Epithelial cell of prostate (primary cell): ENCODE measurements around the gene SUN2.

Experiments used
- DNase-seq: peaks from one replicate; pipeline ENCODE4 v3.0.0-alpha.2; 2011; ENCODE audit warnings: low read depth, low spot score
- H3K27ac ChIP-seq: fragments of 450-650 bp; 2 replicates; pipeline ENCODE4 v1.5.1; 2017; ENCODE audit warnings: mild to moderate bottlenecking

The SUN2 gene

DNA sequence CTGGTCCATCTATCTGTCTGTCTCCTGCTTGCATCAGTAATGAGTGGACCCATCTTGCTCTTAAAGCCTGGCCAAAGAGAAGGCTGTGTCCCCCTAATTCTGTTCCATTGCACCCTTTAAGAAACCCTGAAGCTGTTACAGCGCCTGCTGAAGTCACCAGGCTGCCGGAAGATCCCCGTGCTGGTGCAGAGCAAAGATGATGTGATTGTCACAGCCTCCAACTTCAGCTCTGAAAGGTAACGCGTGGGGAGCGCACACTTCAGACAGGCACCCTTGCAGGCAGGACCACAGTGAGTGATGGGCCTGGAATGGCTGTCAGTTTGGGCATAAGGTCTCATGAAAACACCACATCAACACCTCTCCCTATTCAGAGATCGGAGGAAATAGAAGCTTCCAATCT lies 31.6 kb downstream of the SUN2 start:
- H3K27ac ChIP-seq: no peak overlapping the region
- DNase-seq: no peak

- no peak overlapping the region for H3K27ac ChIP-seq
- no peak for DNase-seq
Measured at GRCh38 chr22:38721551-38721950, 34.2 kb downstream of the SUN2 start.

DNA sequence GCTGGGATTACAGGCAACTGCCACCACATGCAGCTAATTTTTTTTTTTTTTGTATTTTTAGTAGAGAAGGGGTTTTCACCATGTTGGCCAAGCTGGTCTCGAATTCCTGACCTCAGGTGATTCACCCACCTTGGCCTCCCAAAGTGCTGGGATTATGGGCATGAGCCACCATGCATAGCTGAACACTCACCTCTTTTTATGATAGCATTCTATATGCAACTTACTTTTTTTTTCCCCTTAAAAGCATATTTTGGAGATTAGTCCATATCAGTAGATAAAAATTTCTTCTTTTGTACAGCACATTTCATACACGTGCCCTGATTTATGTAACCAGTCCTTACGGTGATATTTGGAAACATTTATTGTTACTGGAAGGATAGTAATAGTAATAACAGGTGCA lies 35.4 kb downstream of the SUN2 start:
- no peak overlapping the region for H3K27ac ChIP-seq
- no peak for DNase-seq

GRCh38 chr22:38719196-38719595 lies 36.6 kb downstream of the SUN2 start:
- no peak for DNase-seq
- H3K27ac ChIP-seq: peak overlapping the region; percentile 42

DNA sequence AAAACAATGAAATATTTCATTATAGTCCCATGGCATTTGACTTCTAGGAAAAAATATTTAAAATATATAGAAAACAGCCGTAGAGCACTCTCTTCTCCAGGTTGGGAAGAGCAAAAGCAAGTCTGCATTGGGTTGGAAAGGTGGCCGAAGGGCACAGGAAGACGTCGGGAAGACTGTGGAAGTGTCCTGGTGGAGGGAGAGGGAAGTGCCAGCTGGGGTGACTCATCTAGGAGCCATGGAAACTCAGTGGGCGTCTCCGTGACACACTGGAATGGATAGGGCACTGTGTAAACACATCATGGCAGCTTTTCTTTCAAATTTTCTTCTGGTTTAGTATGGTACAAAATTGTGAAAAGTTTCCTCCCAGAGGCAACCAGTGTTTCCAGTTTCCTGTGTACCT lies 37.4 kb downstream of the SUN2 start:
- no peak for DNase-seq
- H3K27ac ChIP-seq: peak overlapping the region; percentile 42

- no peak overlapping the region for H3K27ac ChIP-seq
- DNase-seq: no peak
Measured at GRCh38 chr22:38717244-38717643, 38.6 kb downstream of the SUN2 start.

GRCh38 chr22:38716826-38717225 lies 39.0 kb downstream of the SUN2 start:
- DNase-seq: no peak
- no peak overlapping the region for H3K27ac ChIP-seq

GRCh38 chr22:38716271-38716670 lies 39.5 kb downstream of the SUN2 start:
- H3K27ac ChIP-seq: no peak overlapping the region
- DNase-seq: no peak

DNA sequence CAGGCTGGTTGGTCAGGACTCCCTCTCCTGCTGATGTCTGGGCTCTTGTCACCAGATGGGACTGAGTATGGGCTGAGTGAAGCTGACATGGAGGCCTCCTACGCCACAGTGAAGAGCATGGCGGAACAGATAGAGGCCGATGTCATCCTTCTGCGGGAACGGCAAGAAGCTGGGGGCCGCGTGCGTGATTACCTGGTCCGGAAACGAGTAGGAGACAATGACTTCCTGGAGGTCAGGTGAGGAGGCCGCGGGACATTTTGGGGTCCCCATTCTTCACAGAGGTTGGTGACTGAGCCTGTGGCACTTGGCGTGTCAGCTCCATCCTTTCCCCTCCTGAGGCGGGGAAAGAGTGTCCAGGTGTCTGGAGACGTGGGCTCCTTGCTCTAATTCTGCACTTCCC lies 39.9 kb downstream of the SUN2 start:
- H3K27ac ChIP-seq: no peak overlapping the region

GRCh38 chr22:38715176-38715764 lies 40.5 kb downstream of the SUN2 start:
- no peak for DNase-seq
- H3K27ac ChIP-seq: no peak overlapping the region

More for the DNA sequence above, 39.9 kb downstream of the SUN2 start:
- no peak for DNase-seq

GRCh38 chr22:38713921-38714320 lies 41.9 kb downstream of the SUN2 start:
- H3K27ac ChIP-seq: no peak overlapping the region

DNA sequence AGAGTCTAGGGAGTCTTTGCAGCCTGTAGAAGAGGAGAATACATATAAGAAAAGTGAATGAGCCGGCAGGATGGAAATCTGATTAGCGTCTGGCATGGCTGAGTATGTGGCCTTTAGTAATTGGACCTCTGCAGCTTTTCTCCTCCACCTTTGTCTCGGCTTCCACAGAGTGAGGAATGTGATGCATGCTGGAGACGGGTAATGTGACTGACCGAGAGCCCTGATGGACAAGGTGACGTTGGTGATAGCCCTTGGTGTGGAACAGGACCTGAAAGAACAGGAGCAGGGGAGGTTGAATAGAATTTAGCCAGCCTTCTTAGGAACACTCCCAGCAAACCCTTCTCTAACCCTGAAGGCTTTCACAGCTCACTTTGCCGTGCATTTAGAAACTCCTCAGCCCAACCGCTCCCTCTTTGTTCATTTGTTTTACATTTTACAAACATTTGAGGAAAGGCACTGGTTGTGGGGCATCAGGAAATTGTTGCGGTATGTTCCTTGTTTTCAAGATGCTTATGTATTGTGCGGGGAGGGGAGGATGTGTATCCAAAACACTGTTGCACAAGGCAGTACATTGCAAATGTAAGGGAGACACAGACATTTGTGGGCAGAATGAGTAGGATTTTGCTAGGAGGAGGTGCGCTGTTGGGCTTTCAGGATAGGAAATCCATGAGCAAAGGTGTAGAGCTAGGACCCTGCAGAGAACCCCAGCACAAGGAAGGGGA lies 43.2 kb downstream of the SUN2 start:
- no peak overlapping the region for H3K27ac ChIP-seq
- no peak for DNase-seq

More at GRCh38 chr22:38713921-38714320, 41.9 kb downstream of the SUN2 start:
- no peak for DNase-seq

DNA sequence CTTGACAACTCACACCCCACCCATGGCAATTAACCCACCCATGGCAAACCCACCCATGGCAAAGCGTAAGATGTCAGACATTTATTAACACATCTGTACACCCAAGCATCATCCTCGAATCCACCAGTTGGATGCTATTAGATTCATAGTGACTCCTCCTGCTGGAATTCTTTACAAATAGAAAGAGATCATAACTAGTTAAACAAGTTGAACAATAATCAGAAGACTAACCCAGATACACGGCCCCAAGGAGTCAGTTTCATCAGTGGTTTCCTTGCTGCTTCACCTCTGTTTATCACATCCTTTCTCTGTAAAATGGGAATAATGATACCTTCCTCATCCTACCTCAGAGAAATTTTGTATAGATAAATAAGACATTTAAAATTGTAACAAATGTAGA lies 44.9 kb downstream of the SUN2 start:
- peak overlapping the region; percentile 0 for H3K27ac ChIP-seq
- DNase-seq: no peak

DNA sequence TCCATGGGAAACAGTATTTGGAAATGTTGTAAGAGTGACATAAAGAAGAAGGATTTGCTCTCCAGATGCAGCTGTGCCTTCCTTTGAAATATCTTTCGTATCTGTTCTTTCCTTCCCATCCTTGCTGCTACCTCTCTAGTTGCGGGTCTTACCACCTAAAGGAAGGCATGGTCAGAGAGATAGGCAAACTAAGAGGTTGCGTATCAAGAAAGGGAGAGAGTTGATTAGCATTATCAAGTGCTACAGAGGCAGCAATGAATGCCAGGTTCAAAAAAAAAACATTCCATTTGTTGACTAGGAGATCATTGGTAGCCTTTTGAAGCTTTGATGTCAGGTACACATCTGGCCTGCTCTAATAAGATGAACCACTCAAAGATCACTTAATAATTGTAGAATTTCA lies 45.4 kb downstream of the SUN2 start:
- peak overlapping the region; percentile 0 for H3K27ac ChIP-seq
- DNase-seq: no peak

GRCh38 chr22:38709306-38709705 lies 46.5 kb downstream of the SUN2 start:
- no peak overlapping the region for H3K27ac ChIP-seq
- no peak for DNase-seq

DNA sequence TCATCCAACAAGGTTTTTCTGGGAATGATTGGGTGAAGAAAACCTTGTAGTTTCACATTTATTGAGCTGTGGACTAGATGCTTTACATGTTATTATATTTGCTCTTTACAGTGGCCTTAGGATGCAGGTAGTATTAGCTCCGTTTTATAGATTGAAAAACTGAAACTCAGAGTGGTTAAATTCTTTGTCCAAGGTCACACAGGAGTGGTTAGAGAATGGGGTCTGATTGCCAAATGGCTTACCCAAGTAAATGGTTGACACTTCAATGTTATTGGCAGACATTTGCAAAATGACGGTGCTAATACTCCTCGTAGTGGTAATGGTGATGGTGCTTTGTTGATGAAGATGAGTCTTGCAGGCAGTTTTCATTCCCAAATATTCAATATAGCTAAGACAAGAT lies 47.8 kb downstream of the SUN2 start:
- H3K27ac ChIP-seq: peak overlapping the region; percentile 87
- no peak for DNase-seq

- DNase-seq: no peak
- H3K27ac ChIP-seq: peak overlapping the region; percentile 87
Measured at GRCh38 chr22:38707346-38707745, 48.5 kb downstream of the SUN2 start.

GRCh38 chr22:38706901-38707195 lies 49.0 kb downstream of the SUN2 start:
- DNase-seq: no peak
- H3K27ac ChIP-seq: peak overlapping the region; percentile 87

GRCh38 chr22:38706101-38706900 lies 49.5 kb downstream of the SUN2 start:
- H3K27ac ChIP-seq: peak overlapping the region; percentile 87
- DNase-seq: no peak

DNA sequence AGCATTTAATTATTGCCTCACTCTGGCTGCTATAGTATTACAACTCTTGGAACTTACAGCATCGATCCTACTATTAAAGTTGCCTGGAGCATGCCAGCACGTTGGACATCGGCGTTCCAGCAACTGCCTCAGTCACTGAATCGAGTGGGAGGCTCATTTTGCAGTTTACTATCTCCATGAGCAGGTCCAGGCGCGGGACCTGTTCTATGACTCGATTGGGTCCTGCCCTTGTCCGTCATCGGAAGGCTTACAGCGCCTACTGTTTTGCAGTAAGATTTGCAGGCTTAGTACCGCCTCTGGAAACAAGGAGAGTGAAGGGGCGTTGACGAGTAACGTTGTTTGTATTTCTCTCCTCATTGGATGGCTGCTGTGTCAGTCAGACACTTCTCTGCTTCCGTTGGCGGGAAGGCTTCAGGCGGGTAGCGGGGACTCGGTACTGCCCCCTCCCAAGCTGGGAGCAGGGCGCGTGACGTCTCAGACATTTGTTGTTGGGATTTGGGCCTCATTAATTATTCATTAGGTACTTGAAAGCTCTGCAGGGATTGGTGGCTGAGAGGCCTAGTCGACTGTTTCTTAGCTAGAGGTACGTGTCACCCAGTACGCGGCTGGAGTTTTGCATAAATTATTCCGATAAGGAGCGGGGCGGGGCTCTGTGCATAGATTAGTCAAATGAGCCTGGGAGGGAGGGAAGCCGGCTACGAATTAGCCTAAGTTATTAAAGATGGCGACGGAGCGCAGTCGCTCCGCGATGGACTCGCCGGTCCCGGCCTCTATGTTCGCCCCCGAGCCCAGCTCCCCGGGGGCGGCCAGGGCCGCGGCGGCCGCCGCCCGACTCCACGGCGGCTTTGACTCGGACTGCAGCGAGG lies 50.3 kb downstream of the SUN2 start, which contains the start of gene GTPBP1:
GTPBP1 (plus strand) TSS at position 710 of the 866 bp plus-strand sequence; CDS start at position 722, 12 bp downstream.
- peak; percentile 100 for DNase-seq
- H3K27ac ChIP-seq: peak within 1 kb of the TSS; percentile 87
